CD1c-positive myeloid dendritic cell (primary cell): ENCODE data around the gene NCOR2.

ENCODE experiments used
- DNase-seq: peaks from one replicate; pipeline ENCODE4 v3.0.0-alpha.2; 2016; ENCODE audit errors: extremely low spot score

The NCOR2 gene

DNA sequence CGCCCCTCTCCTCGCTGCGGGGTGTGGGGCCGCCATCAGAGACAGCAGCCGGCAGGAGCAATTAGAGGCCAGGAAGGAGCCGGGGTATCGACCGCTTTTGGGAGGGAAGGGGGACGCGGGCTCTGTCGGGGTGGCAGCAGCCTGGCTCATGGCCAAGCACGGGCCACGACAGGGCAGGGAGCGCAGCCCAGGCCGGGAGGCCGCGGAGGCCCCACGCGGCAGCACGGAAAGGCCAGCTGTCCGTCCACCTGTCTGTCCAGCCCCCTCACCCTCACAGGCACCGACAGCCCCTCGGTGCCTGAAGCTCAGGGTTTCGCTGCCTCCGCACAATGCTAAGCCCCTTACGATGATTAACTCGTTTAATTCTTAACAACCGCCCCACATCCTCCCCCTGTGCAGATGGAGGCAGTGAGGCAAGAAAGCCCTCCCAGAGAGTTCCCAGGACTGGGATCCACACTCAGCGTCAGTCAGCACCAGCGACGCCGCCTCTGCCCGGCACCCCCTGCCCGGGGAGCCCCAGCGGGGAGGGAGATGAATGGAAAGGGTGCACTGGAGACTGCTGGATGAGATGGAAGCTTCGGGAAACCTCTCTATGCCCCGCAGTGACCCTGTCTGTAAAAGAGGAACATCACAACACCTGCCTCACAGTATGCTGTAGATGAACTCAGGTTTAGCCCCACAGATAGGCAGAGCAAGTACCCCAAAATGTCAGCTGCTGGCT lies 23.7 kb downstream of the NCOR2 start:
- DNase-seq = no peak

DNA sequence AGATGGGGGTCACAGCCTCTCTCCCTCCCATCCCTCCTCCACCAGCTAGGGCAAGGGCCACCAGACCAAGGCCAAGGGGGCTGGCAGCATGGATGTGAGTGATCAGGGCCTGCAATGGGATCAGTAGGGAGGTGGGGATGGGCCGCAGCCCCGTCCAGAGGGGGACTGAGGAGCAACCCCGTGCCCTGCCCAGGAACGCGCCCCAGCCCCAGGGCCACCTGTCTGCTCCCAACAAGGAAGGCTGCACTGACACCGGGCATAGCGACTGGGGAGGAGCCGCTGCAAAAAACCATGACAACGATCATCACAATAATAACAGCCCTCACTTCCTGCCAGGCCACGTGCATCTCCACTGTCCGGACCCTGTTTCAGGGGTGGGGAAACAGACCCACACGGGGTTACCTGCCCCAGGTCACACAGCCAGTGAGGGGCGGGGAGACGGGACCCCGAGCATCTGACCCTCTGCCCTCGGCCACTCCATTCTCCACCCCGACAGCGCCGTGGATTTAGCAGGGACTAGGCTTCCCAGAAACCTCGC lies 24.3 kb downstream of the NCOR2 start:
- DNase-seq = peak; percentile 44

DNA sequence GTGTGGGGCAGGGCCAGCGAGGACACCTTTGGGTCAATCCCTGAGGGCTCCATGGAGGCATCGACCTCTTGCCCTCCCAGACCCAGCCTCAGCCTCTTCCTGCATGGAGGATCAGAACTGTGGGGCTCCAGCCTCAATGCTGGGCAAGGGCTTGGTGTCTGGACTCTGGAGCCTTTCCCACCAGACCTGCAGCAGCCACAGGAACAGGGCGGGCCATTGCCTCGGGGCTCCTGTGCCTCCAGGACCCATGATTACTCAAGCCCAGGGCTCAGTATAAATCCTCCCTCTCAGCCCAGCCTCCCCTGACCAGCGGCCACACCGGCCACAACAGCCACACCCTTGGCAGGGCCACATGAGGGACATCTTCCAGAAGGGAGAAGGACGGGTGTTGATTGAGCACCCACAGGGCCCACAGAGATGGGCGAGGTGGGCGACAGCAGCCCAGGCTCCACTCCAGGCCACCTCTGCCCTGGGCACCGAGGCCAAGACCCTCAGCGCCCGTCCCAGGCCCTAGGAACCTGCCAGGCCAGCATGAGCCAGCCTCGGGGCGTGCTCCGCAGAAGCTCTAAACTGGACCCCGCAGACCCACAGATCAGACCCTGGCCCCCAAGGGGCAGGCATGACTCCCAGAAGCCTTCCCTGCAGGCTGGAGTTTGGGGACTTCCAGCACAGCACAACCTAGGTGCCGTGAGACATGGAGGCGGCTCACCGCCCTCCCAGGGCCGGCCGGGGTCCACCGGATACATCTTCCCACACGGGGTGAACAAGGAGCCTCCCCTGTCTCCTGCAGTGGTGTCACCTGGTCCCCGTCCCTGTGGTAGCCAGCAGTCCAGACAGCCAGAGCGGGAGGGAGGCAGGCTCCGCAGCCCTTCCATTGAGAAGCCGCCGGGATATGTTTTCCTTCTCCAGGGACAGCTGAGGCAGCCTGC lies 25.1 kb downstream of the NCOR2 start:
- no peak for DNase-seq

DNA sequence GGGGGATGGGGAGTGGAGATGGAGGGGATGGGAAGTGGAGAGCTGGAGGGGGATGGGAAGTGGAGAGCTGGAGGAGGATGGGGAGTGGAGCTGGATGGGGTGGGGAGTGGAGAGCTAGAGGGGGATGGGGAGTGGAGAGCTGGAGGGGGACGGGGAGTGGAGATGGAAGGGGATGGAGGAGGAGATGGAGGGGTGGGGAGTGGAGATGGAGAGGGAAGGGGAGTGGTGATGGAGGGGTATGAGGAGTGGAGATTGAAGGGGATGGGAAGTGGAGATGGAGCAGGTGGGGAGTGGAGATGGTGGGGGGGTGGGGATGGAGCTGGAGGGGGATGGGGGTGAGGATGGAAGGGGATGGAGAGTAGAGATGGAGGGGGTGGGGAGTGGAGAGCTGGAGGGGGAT lies 26.1 kb downstream of the NCOR2 start:
- no peak for DNase-seq

DNA sequence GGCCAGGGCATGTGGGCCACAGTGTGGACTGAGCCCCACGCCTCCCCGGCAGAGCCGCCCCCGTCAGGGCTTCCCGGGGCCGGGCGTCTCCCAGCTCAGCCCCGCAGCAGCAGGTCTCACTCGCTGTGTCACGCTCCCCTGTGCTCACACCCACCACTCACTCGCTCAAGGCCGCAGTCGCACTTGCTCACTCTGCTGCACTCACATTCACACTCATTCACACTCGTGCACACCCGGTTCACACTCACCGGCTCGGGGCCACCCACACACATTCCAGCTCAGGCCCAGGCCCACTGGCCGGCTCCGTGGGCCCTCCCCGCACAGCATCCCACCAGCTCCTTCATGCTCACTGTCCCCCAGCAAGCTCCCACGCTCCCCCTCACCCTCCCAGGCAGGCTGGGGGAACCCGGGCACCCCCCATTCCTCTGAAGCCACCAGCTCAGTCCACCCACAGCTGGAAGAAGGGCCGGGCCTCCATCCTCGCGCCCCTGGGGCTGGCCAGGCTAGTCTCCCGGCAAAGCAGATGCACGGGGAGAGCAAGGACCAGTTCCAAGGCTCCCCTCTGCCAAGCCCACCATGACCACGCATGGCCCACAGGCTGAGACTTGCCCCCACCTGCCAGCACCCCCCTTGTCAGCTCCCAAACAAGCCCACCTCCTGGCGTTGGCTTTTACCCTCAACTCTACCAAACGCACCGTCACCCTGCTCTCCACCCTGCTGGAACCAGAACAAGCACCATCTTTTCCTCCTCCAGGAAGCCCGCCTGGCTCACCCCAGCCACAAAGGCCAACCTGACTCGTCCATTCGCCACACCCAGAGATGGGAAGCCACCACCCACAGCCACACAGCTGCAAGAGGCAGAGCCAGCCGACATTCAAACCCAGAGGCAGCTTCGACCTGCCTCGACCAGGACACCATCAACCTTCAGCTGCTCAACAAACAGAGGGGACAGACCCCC lies 28.0 kb downstream of the NCOR2 start:
- no peak for DNase-seq

DNA sequence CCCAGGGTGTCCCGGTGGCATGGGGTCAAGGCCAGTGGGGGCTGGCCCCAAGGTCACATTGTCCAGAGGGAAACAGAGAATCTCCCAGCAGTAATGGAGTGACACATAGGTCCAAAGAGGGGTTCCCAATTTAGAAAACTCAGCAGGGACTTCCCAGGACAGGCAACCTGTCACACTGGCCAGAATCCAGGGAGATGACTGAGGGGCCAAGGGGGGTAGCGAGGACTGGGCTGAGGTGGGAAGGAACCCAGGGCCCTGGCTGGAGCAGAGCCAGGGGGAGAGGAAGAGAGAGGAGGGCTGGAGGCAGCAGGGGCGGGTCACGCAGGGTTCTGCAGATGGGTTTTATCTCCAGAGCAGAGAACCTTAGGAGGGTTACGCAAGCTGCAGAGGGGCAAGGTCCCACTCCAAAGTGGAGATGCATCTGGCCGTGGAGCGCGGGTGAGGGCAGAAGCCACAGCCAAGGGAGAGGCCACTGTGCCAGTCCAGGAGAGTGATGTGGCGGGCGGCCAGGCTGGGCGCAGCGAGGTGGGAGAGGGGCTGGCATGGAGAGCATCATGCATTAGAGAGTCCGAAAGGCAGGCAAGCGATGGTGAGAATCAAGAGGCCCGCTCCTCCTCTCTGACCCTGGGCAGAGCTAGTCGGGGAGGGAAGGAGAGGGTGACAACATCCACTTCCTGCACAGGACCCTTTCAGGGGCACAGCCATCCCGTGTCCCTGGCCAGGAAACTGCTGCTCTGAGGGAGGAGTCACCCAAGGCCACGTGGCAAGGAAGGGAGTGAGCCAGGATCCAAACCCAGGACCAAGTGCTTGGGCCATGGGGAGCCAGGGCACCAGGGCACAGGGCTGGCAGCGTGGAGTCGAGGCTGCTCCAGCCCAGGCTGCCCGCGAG lies 29.0 kb downstream of the NCOR2 start:
- DNase-seq = peak; percentile 32

DNA sequence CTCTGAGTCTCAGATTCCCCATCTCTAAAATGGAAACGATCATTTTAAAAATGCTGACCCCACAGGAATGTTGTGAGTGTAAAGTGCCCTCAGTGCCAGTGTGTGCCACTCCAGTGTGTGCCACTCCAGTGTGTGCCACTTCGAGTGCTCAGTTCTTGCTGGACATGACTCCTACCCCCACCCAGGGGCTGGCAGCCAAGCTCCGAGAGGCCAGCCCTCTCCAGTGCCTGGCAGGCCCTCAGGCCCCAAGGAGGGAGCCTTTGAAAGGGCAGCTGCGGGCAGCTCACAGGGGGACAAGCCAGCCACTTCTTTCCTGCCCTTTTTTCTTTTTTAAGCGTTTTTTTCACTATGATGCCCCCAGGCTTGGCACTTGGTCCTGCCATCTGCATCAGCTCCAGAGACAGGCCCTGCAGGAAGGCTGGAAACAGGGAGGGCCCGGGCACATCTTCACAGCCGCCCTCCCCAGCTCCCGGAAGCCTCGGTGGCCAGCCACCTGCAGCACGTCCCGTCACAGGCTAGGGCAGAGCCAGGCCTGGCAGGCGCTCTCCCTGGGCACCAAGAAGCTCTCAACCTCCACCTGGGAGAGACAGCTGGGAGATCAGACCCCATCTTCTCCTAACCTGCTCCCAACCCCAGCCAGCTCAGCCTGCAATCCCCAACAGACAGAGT lies 29.8 kb downstream of the NCOR2 start:
- no peak for DNase-seq

DNA sequence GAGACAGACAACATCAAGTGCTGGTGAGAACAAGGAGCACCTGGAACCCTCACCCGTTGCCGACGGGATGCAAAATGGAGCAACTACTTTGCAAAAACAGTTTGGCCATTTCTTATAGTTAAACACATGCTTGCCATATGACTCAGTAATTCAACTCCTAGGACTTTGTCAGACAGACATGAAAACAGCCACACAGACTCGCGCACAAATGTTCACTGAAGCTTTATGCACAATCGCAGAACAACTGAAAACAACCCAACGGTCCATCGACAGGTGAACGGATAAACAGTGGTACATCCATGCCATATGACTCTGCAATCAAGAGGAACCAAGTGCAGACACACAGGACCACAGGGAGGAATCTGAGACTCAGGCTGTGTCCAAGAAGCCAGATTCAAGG lies 30.8 kb downstream of the NCOR2 start:
- DNase-seq = no peak

DNA sequence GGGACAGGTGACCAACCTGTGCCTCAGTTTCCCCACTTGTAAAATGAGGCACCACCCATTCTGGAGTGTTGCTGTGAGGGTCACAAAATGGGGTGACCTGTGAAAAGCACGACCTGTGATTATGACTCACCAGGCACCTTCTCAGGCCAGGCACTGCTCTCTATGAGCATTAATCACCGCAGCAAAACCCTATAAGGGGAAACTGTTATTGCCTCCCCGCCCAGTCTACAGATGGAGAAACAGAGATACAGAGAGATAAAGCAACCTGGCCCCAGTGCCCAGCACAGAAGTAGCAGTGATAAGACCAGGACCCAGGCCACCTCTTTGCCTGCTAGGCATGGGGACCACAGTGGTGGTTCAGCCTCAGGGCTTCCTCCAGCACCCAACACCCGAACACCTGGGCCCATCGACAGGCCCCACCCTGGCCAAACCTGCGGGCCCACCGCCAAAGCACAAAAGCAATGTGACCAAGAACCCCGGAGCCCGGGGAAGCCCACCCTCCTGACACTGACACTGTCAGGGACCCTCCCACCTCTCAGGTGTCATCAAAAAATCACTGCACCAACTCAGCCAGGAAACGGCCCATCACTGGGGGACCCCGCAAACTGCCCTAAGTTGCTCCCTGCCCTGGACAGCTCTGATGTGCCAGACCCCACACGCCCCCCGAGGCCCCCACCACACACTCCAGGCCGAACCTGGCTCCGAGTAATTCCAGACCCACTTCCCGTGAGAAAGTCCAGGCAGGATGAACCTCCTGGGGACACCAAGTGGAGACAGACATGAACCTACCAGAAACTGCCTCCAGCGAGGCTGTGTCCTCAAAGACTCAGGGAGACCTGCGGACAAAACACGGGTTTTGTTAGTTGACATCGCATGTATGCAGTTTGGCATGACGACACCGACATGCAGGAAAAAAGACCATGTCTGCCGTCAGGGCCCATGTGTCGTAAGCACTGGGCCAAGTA lies 32.4 kb downstream of the NCOR2 start:
- no peak for DNase-seq

DNA sequence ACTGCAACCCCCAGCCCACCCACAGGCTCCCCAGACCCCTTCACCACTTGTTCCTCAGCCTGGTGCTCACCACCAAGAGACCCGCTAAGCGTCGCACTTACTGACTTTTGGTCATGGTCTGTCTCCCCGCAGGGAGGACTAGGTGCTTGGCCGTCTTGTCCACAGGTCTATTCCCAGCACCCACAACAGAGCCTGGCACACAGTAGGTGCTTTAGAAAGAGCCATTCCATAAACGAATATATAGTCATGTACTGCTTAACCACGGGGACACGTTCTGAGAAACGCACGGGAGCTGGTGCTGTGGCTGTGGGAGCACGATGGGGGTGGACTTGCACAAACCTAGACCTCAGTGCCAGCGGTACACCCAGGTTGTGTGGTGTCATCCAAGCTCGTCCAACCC lies 34.0 kb downstream of the NCOR2 start:
- no peak for DNase-seq

DNA sequence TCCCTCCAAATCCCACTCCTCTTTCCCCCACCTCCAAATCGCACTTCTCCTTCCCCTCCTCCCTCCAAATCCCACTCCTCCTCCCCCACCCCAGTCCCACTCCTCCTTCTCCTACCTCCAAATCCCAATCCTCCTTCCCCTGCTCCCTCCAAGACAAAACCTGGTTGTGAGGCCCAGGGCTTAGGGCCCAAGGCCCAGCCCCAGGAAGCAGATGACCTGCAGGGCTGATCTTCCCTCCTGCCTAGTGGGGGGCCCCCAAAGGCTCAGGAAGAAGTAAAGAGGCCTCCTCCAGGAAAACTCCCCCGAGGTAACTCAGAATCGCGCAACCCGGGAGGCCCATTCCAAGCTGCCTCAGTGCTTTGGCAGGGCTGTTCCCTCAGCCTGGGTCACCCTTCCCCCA lies 34.4 kb downstream of the NCOR2 start:
- DNase-seq = no peak

DNA sequence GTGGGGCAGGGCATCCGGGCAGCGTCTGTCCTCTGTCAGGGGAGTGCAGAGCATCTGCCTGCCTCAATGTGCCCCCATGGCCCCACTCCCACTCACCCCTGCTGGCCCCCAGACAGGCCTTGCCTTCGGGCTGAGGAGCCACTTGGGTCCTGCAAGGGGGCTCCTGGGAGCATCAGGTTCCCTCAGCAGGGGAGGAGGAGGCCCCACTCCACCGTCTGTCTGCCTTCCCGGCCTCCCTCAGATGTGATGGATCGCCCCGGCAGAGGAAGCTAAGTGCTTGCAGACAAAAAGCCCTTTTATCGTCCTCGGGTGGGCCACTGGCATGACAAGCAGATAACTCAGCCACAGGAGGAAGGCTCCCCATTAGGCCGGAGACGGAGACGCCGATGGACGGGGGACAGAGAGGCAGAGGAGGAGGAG lies 35.1 kb downstream of the NCOR2 start:
- DNase-seq = no peak

DNA sequence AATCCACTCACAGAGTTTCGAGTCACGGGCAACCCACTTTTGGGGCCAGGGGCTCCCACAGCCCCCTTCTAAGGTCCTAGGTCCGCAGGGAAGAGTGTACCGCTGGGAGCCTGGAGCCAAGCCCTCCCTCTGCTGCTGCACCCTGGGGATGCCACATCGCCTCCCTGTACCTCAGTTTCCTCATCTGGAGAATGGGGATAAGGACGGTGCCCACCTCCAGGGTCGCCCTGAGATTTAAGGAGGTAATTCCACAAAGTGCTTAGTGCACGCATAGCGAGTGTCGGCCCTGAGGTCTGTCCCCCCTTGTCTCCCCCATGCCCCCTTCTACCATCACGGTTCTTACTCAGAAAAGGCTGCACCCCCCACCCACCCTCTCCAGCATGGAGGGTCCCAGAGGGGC lies 35.5 kb downstream of the NCOR2 start:
- no peak for DNase-seq

DNA sequence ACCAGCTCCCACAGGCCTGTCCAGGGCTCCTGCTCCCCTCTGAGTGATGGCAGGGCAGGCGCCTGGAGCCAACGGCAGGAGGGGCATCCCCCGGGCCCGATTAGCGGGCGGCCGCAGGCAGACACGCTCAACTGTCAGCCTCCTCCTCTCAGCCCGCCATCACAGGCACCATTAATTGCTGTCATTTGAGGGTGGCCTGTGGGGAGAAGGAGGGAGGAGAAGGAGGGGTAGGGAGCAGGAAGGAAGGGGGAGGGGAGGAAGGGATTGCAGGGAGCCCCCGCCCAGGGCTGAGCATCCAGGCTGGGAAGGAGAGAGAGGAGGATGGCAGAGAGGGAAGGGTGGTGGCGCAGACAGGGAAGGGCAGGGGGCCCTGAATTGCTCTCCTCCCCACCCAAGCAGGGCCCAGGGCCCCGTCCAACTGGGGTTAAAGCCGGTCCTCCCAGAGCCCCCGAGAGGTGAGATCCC lies 36.1 kb downstream of the NCOR2 start:
- DNase-seq = no peak

DNA sequence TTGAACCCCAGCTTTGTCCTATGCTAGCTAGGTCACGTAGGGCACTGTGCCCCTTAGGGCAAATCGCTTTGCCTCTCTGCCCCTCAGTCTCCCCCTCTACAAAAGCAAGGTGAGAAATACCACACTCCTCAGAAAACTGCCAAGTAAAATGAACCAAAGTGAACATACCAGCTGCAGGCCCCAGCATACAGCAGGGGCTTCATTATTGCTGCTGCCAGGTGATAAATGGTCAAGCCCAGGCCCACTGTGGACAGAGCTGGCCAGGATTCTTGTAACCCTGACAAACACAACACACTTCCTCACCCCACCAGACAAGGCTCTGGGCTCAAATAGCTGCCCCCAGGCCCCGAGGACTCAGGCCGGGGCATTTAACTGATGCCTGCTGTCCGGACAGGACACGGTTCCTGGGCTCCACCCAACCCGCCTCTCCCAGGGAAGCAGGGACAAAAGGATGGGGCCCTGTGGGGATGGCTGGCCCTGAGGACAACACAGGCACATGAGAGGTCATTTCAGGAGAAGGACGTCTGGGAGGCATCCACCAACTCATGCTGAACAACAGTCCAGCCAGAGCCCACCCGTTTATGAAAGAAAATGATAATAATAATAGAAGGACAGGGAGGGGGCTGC lies 36.7 kb downstream of the NCOR2 start:
- no peak for DNase-seq

DNA sequence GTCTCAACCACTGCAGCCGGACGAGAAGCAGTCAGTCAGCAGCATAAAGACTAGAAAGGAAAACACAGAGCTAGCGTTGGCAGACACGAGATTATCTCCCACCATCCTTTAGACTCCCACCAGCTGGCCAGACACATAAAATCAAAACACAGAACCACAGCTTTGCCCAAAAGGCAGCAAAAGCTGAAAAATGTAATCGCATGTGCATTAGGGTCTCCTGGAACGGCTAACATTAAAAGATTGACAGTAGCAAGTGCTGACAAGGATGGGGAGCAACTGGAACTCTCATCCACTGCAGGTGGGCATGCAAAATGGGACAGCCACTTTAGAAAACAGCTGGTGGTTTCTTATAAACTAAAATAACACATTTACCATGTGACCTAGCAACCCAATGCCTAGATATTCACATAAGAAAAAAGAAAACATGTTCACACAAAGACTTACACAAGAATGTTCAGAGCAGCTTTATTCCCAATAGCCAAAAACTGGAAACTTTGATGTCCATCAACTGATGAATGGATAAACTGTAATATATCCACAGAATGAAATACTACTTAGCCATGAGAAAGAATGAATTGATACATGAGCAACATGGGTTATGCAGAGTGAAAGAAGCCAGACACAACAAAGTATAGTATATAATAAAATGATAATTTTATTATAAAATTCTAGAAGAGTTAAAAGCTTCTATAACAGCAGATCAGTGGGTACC lies 37.7 kb downstream of the NCOR2 start:
- DNase-seq = no peak

DNA sequence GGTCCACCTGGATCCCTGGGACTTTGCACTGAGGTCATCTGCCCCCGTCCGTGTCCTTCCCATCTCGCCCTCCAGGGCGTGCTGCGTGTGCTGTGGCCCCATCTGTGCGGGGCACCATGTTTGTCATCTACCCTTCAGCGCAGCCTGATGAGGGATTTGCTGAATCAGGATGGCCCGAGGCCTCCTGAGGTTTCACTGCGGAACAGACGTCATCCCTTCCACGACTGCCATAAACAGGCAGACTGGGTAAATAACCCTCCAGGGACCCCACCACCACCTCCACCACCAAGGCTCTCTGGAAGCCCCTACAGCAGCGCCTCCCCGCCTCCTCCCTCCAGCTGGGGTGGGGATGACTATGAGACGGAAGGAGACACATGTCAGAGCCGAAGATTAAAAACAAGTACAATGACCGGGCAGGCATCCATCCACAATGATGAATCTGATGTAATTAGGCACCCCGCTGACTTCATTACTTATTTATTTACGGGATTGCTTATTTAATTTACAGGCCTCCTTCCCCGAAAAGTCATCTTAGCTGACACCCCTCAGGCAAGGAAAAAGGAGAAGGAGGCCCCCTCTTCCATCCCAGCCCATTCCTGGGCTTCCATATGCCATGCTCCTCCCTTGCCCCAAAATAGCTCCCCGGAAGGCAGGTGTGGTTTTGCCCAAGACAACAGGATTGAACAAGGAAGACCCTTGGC lies 39.4 kb downstream of the NCOR2 start:
- DNase-seq = no peak
